K562 (cell line): ENCODE data around the gene BUB3. TPM values are rescaled to one million over a fixed set of nuclear protein-coding genes. Genes with fewer than 3 reads are reported as not detected.

ENCODE experiments used
- CBFA2T2 ChIP-seq: fragments of 450-650 bp; conservative IDR thresholded peaks from 2 replicates; pipeline ENCODE4 v1.6.1; 2017; ENCODE audit warnings: mild to moderate bottlenecking
- CBX5 ChIP-seq: IDR thresholded peaks from 2 replicates; pipeline ENCODE4 v1.6.1; 2014; ENCODE audit warnings: low read depth, borderline replicate concordance
- CSDE1 ChIP-seq, 2 experiments: fragments of 450-650 bp; IDR thresholded peaks; 2 replicates each; pipeline ENCODE4 v1.6.1; 2016; ENCODE audit warnings: mild to moderate bottlenecking in 1 of 2
- ERF ChIP-seq: fragments of 450-650 bp; formaldehyde crosslinking; IDR thresholded peaks from 2 replicates; pipeline ENCODE4 v1.4.0; 2020; ENCODE audit warnings: mild to moderate bottlenecking, mixed read lengths
- ETV6 ChIP-seq, 3 experiments: fragments of 150-350 bp in 1 of 3; sonication (generic) in 1 of 3; formaldehyde crosslinking in 1 of 3; IDR thresholded peaks; 2 replicates each; pipeline versions ENCODE4 v1.6.1 to v1.8.0; 2014 to 2022; ENCODE audit warnings: borderline replicate concordance in 2 of 3, low read depth in 2 of 3, antibody characterized with exemption in 1 of 3, low read length in 1 of 3, mild to moderate bottlenecking in 1 of 3, missing genetic modification reagents in 1 of 3
- EWSR1 ChIP-seq: fragments of 450-650 bp; IDR thresholded peaks from 2 replicates; pipeline ENCODE4 v1.6.1; 2018; ENCODE audit warnings: borderline replicate concordance, mild to moderate bottlenecking, low read depth, moderate library complexity; ENCODE audit not compliant: partially characterized antibody
- FOS ChIP-seq: IDR thresholded peaks from 3 replicates; pipeline ENCODE4 v1.6.1; 2011; ENCODE audit not compliant: insufficient read length; ENCODE audit errors: extremely low read depth
- HDAC3 ChIP-seq: fragments of 450-650 bp; IDR thresholded peaks from 2 replicates; pipeline ENCODE4 v1.6.1; 2018; ENCODE audit warnings: borderline replicate concordance, mild to moderate bottlenecking, moderate library complexity; ENCODE audit not compliant: partially characterized antibody
- KAT7 ChIP-seq: sonication (generic); formaldehyde crosslinking; IDR thresholded peaks from 2 replicates; pipeline ENCODE4 v1.8.0; 2022; ENCODE audit warnings: missing genetic modification reagents, mild to moderate bottlenecking, borderline replicate concordance
- MCM7 ChIP-seq, 2 experiments: fragments of 450-650 bp; IDR thresholded peaks; 2 replicates each; pipeline ENCODE4 v1.6.1; 2016 to 2018
- MECOM ChIP-seq: fragments of 250-450 bp; sonication (Bioruptor Pico); IDR thresholded peaks from 2 replicates; pipeline ENCODE4 v1.8.0; 2022; ENCODE audit warnings: inconsistent platforms
- NONO ChIP-seq, 2 experiments: fragments of 200-400 bp in 1 of 2; fragments of 450-650 bp in 1 of 2; formaldehyde crosslinking in 1 of 2; IDR thresholded peaks; 2 replicates each; pipeline ENCODE4 v1.6.1; 2017; ENCODE audit warnings: low read depth in 2 of 2, mild to moderate bottlenecking in 2 of 2, moderate library complexity in 2 of 2, low read length in 1 of 2
- PHF20 ChIP-seq: fragments of 450-650 bp; IDR thresholded peaks from 2 replicates; pipeline ENCODE4 v1.6.1; 2018; ENCODE audit not compliant: partially characterized antibody
- POLR2A ChIP-seq: fragments of 450-650 bp; conservative IDR thresholded peaks from 2 replicates; pipeline ENCODE4 v1.6.1; 2016
- POLR2AphosphoS5 ChIP-seq: IDR thresholded peaks from 2 replicates; pipeline ENCODE4 v1.6.1; 2011; ENCODE audit warnings: mild to moderate bottlenecking, low read depth, low read length, moderate library complexity; ENCODE audit not compliant: control insufficient read depth, insufficient read depth
- POLR2G ChIP-seq: fragments of 200-400 bp; formaldehyde crosslinking; IDR thresholded peaks from 2 replicates; pipeline ENCODE4 v1.6.1; 2017; ENCODE audit warnings: low read depth, mild to moderate bottlenecking, antibody characterized with exemption, low read length, moderate library complexity
- POLR3G ChIP-seq: IDR thresholded peaks from 2 replicates; pipeline ENCODE4 v1.6.1; 2011; ENCODE audit not compliant: insufficient read length, insufficient replicate concordance; ENCODE audit errors: extremely low read depth
- SOX6 ChIP-seq: fragments of 450-650 bp; IDR thresholded peaks from 2 replicates; pipeline ENCODE4 v1.6.1; 2014; ENCODE audit warnings: mild to moderate bottlenecking
- TARDBP ChIP-seq: fragments of 450-650 bp; IDR thresholded peaks from 2 replicates; pipeline ENCODE4 v1.6.1; 2016
- TFAM ChIP-seq: fragments of 250-450 bp; sonication (Bioruptor Pico); conservative IDR thresholded peaks from 2 replicates; pipeline ENCODE4 v1.5.0; 2021; ENCODE audit warnings: mild to moderate bottlenecking, moderate library complexity
- TSC22D4 ChIP-seq: fragments of 450-650 bp; IDR thresholded peaks from 2 replicates; pipeline ENCODE4 v1.6.1; 2016; ENCODE audit warnings: missing genetic modification characterization, missing biosample characterization, control low read depth
- ZBTB49 ChIP-seq: sonication (generic); formaldehyde crosslinking; IDR thresholded peaks from 2 replicates; pipeline ENCODE4 v1.8.0; 2022; ENCODE audit warnings: missing genetic modification reagents, mild to moderate bottlenecking, borderline replicate concordance
- ZNF232 ChIP-seq: sonication (generic); formaldehyde crosslinking; IDR thresholded peaks from 2 replicates; pipeline ENCODE4 v1.8.0; 2022; ENCODE audit warnings: mild to moderate bottlenecking, missing genetic modification reagents
- ZNF253 ChIP-seq: fragments of 250-450 bp; sonication (Bioruptor Pico); conservative IDR thresholded peaks from 2 replicates; pipeline ENCODE4 v1.6.1; 2021; ENCODE audit warnings: mild to moderate bottlenecking
- ZNF347 ChIP-seq: fragments of 450-650 bp; formaldehyde crosslinking; IDR thresholded peaks from 2 replicates; pipeline ENCODE4 v1.4.0; 2020; ENCODE audit warnings: low read depth, mild to moderate bottlenecking, moderate library complexity
- ZNF586 ChIP-seq: fragments of 450-650 bp; formaldehyde crosslinking; conservative IDR thresholded peaks from 2 replicates; pipeline ENCODE4 v1.4.0; 2020; ENCODE audit warnings: mild to moderate bottlenecking, moderate library complexity
- ZNF707 ChIP-seq: fragments of 250-450 bp; sonication (Bioruptor Pico); conservative IDR thresholded peaks from 2 replicates; pipeline ENCODE4 v1.8.0; 2022; ENCODE audit warnings: inconsistent platforms, mild to moderate bottlenecking, moderate library complexity
- ZNF77 ChIP-seq: fragments of 250-450 bp; sonication (Bioruptor Pico); IDR thresholded peaks from 2 replicates; pipeline ENCODE4 v1.5.0; 2020
- polyA plus RNA-seq, 8 experiments: library from polyadenylated mRNA; depleted of rRNA in 4 of 8; stranded (reverse) in 5 of 8; unstranded in 3 of 8; fragments of >200 nt; fragmentation: Nextera tagmentation in 2 of 8; fragmentation: Illumina TruSeq in 1 of 8; extraction: Ambion mirVana in 2 of 8; extraction: Trizol in 1 of 8; gene quantifications; 2 replicates each; pipeline versions ENCODE4 v1.2.1 to v1.2.3, GENCODE V29; 2011 to 2014; ENCODE audit warnings: inconsistent platforms in 1 of 8, missing spikeins in 1 of 8
- total RNA-seq, 7 experiments: library from RNA; depleted of rRNA in 6 of 7; stranded (reverse); fragments of >200 nt in 6 of 7; fragmentation: Illumina TruSeq in 2 of 7; extraction: Trizol in 2 of 7; gene quantifications; 2 replicates each; pipeline versions ENCODE4 v1.2.1 to v1.2.3, GENCODE V29; 2011 to 2021; ENCODE audit warnings: low replicate concordance in 1 of 7
- TF ChIP-seq, protein P1 (sequence below): IDR thresholded peaks from 2 replicates; pipeline ENCODE4 v1.6.1; 2011; ENCODE audit not compliant: insufficient read length; ENCODE audit errors: extremely low read depth

BUB3 gene
- total and polyA plus RNA-seq, 9 of the 15 experiments (the other 6 are each of a cell fraction or from before 2014, with no cell fraction given): 167 to 761 (median 225) TPM

DNA sequence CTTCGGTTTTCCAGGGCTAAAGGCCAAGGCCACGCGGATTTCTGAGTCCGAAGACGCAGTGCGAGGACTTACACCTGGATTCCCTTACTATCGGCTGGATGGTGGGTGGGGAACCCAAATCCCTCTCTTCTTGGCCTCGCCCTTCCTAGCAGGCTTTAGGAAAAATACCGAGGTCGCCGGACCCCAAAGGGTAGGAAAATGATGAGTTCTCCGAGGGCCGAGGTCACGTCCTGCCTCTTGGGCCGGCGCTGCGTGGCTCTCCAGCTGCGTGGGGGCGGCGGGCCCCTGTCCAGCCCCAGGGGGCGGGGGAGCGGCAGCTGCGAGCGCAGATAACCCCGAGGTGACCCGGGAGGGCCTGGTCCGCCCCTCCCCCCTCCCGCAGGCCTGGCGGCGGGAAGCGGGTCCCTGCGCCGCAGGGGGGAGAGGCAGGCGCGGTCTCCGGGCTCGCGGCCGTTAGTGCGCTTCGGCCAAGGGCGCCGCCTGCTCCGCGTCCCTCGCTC is 19.2 kb upstream of the BUB3 start (continued):
- TF ChIP-seq CBX5: no peak
- peak; percentile 97 for TF ChIP-seq CBFA2T2
- no peak for TF ChIP-seq FOS
- TF ChIP-seq, protein P1, sequence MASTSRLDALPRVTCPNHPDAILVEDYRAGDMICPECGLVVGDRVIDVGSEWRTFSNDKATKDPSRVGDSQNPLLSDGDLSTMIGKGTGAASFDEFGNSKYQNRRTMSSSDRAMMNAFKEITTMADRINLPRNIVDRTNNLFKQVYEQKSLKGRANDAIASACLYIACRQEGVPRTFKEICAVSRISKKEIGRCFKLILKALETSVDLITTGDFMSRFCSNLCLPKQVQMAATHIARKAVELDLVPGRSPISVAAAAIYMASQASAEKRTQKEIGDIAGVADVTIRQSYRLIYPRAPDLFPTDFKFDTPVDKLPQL: no peak
- no peak for TF ChIP-seq ETV6 (IDR thresholded peaks at IDR 0.05; ENCODE audit: borderline replicate concordance in 1 of 2, low read depth in 2 of 2, low read length in 1 of 2)
- TF ChIP-seq ETV6 (CRISPR knock-in tag; IDR thresholded peaks at IDR 0.05; ENCODE audit: borderline replicate concordance): no peak
- TF ChIP-seq ZNF707 (CRISPR knock-in tag): no peak
- TF ChIP-seq MCM7 (IDR thresholded peaks at IDR 0.05): no peak
- TF ChIP-seq PHF20: no peak
- no peak for TF ChIP-seq ZNF232 (CRISPR knock-in tag)
- no peak for TF ChIP-seq POLR2A
- no peak for TF ChIP-seq TFAM (CRISPR knock-in tag)
- no peak for TF ChIP-seq CSDE1 (IDR thresholded peaks at IDR 0.05)
- no peak for TF ChIP-seq ZNF347 (CRISPR knock-in tag)
- TF ChIP-seq ZNF77 (CRISPR knock-in tag): no peak
- TF ChIP-seq POLR2G: peak; percentile 78; the same call in 1 of the 2 replicates
- TF ChIP-seq EWSR1: no peak
- TF ChIP-seq ERF (CRISPR knock-in tag): no peak
- TF ChIP-seq MECOM: 0 out of 2 replicates have a peak, but pooled peaks have one; percentile 67
- peak; percentile 87 for TF ChIP-seq TARDBP
- TF ChIP-seq KAT7: peak; percentile 66; the same call in 1 of the 2 replicates
- TF ChIP-seq POLR3G: no peak
- TF ChIP-seq ZBTB49: no peak
- no peak for TF ChIP-seq TSC22D4 (tag)
- peak; percentile 65 for TF ChIP-seq HDAC3
- TF ChIP-seq ZNF586 (CRISPR knock-in tag): no peak
- TF ChIP-seq SOX6: peak; percentile 85
- TF ChIP-seq ZNF253 (CRISPR knock-in tag): no peak
- peak; percentile 22 to 82; a peak in 2 of 4 replicates for TF ChIP-seq NONO (IDR thresholded peaks at IDR 0.05; ENCODE audit: low read depth in 2 of 2, low read length in 1 of 2)
- peak; percentile 88 for TF ChIP-seq POLR2AphosphoS5
